GM18507 (cell line): ENCODE measurements around the gene NOPCHAP1.

Source experiments
- DNase-seq: peaks from one replicate; pipeline ENCODE4 v3.0.0; 2011; ENCODE audit warnings: low read depth; ENCODE audit not compliant: insufficient read length; ENCODE audit errors: extremely low spot score
- FAIRE-seq: peaks from 2 replicates; lab custom pipeline; 2011; peaks lifted over from hg19 to GRCh38; lab: Jason Lieb, UNC

Gene NOPCHAP1

GRCh38 chr12:105014603-105015002, 28.5 kb downstream of the NOPCHAP1 start:
- no peak for FAIRE-seq
- no peak for DNase-seq

GRCh38 chr12:105015543-105015942, 29.4 kb downstream of the NOPCHAP1 start:
- DNase-seq = no peak
- FAIRE-seq = no peak

GRCh38 chr12:105018012-105018411, 31.9 kb downstream of the NOPCHAP1 start:
- DNase-seq (no peak), FAIRE-seq (no peak)

- no peak for FAIRE-seq
These were observed 32.7 kb downstream of the NOPCHAP1 start for GRCh38 chr12:105018776-105019175.

GRCh38 chr12:105020241-105020962, 34.3 kb downstream of the NOPCHAP1 start:
- FAIRE-seq (no peak), DNase-seq (no peak)

More at GRCh38 chr12:105018776-105019175, 32.7 kb downstream of the NOPCHAP1 start:
- DNase-seq = no peak

- DNase-seq = no peak
- FAIRE-seq = no peak
These were observed 38.8 kb downstream of the NOPCHAP1 start for GRCh38 chr12:105024928-105025327.

GRCh38 chr12:105025890-105026289, 39.8 kb downstream of the NOPCHAP1 start:
- FAIRE-seq = no peak
- no peak for DNase-seq

GRCh38 chr12:105026411-105026810, 40.3 kb downstream of the NOPCHAP1 start:
- no peak for DNase-seq
- FAIRE-seq = no peak

GRCh38 chr12:105030820-105031807, 45.0 kb downstream of the NOPCHAP1 start:
- FAIRE-seq = peak; percentile 94

GRCh38 chr12:105032703-105033357, 46.7 kb downstream of the NOPCHAP1 start:
- FAIRE-seq = peak; percentile 39
- no peak for DNase-seq

More at GRCh38 chr12:105030820-105031807, 45.0 kb downstream of the NOPCHAP1 start:
- DNase-seq = no peak

GRCh38 chr12:105033851-105034250, 47.7 kb downstream of the NOPCHAP1 start:
- no peak for FAIRE-seq

More at GRCh38 chr12:105033851-105034250, 47.7 kb downstream of the NOPCHAP1 start:
- no peak for DNase-seq
